Measurements from ENCODE around the gene RASA3.
"Not testable (repeated sequence)": the region's sequence is repeated elsewhere in the genome, so short reads cannot be mapped to it uniquely, and the experiment has no call there.

The RASA3 gene

DNA sequence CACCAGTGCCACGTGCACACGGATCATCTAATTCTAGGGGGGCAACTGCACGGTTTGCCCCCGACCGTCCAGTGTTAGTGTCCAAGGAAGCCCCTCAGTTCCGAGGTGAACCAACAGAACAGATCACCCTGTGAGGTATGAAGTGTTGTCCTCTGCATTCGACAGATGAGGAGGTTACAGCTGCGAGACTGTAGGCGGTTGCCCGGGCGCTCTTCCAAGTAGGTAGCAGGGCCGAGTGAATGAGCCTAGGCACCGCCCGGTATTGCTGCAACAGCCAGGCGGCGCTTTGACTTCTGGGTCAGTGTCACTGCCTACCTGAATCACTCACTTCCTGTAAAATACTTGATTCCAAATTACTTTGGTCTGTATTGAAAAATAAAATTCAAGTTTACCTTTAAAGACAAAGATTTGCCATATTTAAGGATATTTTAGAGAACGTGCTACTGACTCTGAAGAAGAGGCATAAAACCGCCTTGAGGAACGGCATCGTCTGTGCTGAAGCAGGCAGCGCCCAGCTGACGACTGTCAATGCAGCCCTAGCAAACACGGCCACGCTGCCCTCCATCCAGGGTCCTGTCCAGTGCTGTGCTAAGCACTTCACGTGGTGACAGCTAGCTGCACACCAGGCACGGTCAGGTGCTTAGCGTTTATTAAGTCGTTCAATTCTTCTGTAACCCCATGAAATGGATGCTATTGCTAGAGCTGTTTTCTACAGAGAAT lies 19.3 kb upstream of the RASA3 start:
- ChIA-PET POLR2A (no interaction called here), CTCF (no interaction called here)
- no peak for TF ChIP-seq CTCF (IDR thresholded peaks at IDR 0.05; ENCODE audit: insufficient read depth, low read length, missing control alignments)
- no peak overlapping the region for H3K4me3 ChIP-seq (ENCODE audit: low read depth, low read length)
- DNase-seq (ENCODE audit: low read depth, low spot score), result no peak

GRCh38 chr13:114151031-114151430 lies 18.6 kb upstream of the RASA3 start:
- POLR2A ChIA-PET, result no interaction called here
- H3K4me3 ChIP-seq (ENCODE audit: low read depth, low read length), result no peak overlapping the region
- TF ChIP-seq CTCF (IDR thresholded peaks at IDR 0.05; ENCODE audit: insufficient read depth, low read length, missing control alignments), result no peak
- DNase-seq (ENCODE audit: low read depth, low spot score), result no peak
- CTCF ChIA-PET, result no interaction called here

GRCh38 chr13:114149774-114150740 lies 17.6 kb upstream of the RASA3 start:
- H3K4me3 ChIP-seq (ENCODE audit: low read depth, low read length), result no peak overlapping the region
- POLR2A ChIA-PET, result no interaction called here
- CTCF ChIA-PET, result no interaction called here
- no peak for DNase-seq (ENCODE audit: low read depth, low spot score)
- TF ChIP-seq CTCF (IDR thresholded peaks at IDR 0.05; ENCODE audit: insufficient read depth, low read length, missing control alignments), result no peak

GRCh38 chr13:114148886-114149285 lies 16.5 kb upstream of the RASA3 start:
- DNase-seq (ENCODE audit: low read depth, low spot score); CTCF ChIA-PET; H3K4me3 ChIP-seq (ENCODE audit: low read depth, low read length); POLR2A ChIA-PET: not testable (repeated sequence)

GRCh38 chr13:114148521-114148855 lies 16.1 kb upstream of the RASA3 start:
- CTCF ChIA-PET, result no interaction called here
- TF ChIP-seq CTCF (IDR thresholded peaks at IDR 0.05; ENCODE audit: insufficient read depth, low read length, missing control alignments), result no peak
- DNase-seq (ENCODE audit: low read depth, low spot score), result no peak
- POLR2A ChIA-PET, result no interaction called here
- no peak overlapping the region for H3K4me3 ChIP-seq (ENCODE audit: low read depth, low read length)

GRCh38 chr13:114147803-114148520 lies 15.5 kb upstream of the RASA3 start:
- no peak for DNase-seq (ENCODE audit: low read depth, low spot score)
- POLR2A ChIA-PET, result no interaction called here
- no peak overlapping the region for H3K4me3 ChIP-seq (ENCODE audit: low read depth, low read length)
- TF ChIP-seq CTCF (IDR thresholded peaks at IDR 0.05; ENCODE audit: insufficient read depth, low read length, missing control alignments), result no peak
- CTCF ChIA-PET, result no interaction called here

Data from AG04449 (cell line).